ENCODE measurements around the gene IL17A.

The IL17A gene

GRCh38 chr6:52215787-52216186 lies 29.6 kb downstream of the IL17A start:
- DNase-seq (ENCODE audit: low spot score): no peak
- TF ChIP-seq CTCF (IDR thresholded peaks at IDR 0.05): no peak

GRCh38 chr6:52216932-52217575 lies 30.9 kb downstream of the IL17A start:
- Histone ChIP-seq H3K27ac (no peak overlapping the region), H3K4me3 (no peak overlapping the region)
- no peak for DNase-seq (ENCODE audit: low spot score)
- TF ChIP-seq CTCF (IDR thresholded peaks at IDR 0.05): no peak

More at GRCh38 chr6:52215787-52216186, 29.6 kb downstream of the IL17A start:
- Histone ChIP-seq H3K27ac (no peak overlapping the region), H3K4me3 (no peak overlapping the region)

GRCh38 chr6:52217761-52218160 lies 31.6 kb downstream of the IL17A start:
- H3K27ac ChIP-seq: no peak overlapping the region
- no peak for TF ChIP-seq CTCF (IDR thresholded peaks at IDR 0.05)
- no peak overlapping the region for H3K4me3 ChIP-seq
- DNase-seq (ENCODE audit: low spot score): no peak

- Histone ChIP-seq H3K27ac (no peak overlapping the region), H3K4me3 (no peak overlapping the region)
- no peak for DNase-seq (ENCODE audit: low spot score)
- no peak for TF ChIP-seq CTCF (IDR thresholded peaks at IDR 0.05)
Observed at GRCh38 chr6:52221302-52221701, 35.1 kb downstream of the IL17A start.

- DNase-seq (ENCODE audit: low spot score): no peak
- Histone ChIP-seq H3K27ac (no peak overlapping the region), H3K4me3 (no peak overlapping the region)
- TF ChIP-seq CTCF (IDR thresholded peaks at IDR 0.05): no peak
Observed at GRCh38 chr6:52227495-52227894, 41.3 kb downstream of the IL17A start.

GRCh38 chr6:52230685-52231084 lies 44.5 kb downstream of the IL17A start:
- TF ChIP-seq CTCF (IDR thresholded peaks at IDR 0.05): no peak
- Histone ChIP-seq H3K27ac (no peak overlapping the region), H3K4me3 (no peak overlapping the region)
- no peak for DNase-seq (ENCODE audit: low spot score)

- no peak for TF ChIP-seq CTCF (IDR thresholded peaks at IDR 0.05)
- no peak overlapping the region for H3K27ac ChIP-seq
- DNase-seq (ENCODE audit: low spot score): no peak
- H3K4me3 ChIP-seq: no peak overlapping the region
Observed at GRCh38 chr6:52231406-52232127, 45.4 kb downstream of the IL17A start.
